Germinal center (tissue), 1 donor: Measurements from ENCODE around the gene MRRF.

Experiments used
- DNase-seq: peaks from one replicate; pipeline ENCODE4 v3.0.0; 2012; ENCODE audit warnings: mixed read lengths, low spot score

MRRF gene

DNA sequence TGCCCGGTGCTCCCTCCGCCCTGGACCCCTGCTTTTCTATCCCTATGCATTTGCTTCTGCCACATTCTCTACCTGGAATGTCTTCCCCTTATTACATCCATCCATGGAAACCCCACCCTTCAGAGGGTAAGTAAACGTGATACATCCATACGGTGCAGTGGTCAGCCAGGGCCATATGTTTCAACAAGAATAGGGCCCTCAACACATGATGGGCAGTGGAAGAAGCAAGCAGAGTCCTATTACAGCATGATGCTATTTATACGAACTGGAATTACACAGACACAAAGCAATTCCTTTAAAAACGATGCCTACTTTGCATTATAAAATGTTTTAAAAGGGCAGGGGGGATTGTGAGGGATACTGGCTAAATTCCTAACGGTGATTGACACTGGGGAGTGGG, 68.0 kb downstream of the MRRF start:
- no peak for DNase-seq

DNA sequence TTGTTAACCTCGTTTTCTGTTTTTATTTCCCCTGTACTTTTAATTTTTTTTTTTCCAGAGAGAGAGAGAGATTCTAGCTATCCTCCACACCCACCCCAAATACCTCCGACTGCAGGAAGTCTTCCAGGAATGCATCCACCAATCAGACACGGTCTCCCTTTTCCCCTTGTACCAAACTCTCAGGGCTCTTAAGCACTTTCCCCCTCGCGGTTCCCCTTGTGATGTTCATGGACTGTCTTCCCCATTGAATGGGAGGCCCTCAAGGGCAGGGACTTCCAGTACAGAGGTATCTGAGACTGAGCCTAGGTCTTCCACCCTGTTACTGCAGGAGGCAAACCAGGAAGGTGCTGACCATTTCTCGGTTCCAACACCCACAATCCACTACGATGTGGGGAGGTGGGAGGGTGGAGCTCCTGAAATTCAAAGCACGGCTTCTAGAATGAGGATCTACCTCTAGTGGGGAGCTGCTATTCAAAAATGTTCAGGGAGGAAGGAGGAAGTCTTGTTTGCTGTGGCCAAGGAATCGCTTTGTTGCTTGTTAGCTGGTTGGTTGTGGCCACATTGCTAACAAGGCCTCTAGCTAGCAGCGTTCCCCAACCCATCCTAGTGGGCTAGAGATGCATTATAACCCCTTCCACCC, 68.6 kb downstream of the MRRF start:
- no peak for DNase-seq

- no peak for DNase-seq
Measured at GRCh38 chr9:122334916-122335315, 70.2 kb downstream of the MRRF start.

GRCh38 chr9:122336189-122336588, 71.5 kb downstream of the MRRF start:
- no peak for DNase-seq

GRCh38 chr9:122336866-122337555, 72.3 kb downstream of the MRRF start:
- peak; percentile 77 for DNase-seq

GRCh38 chr9:122337556-122337929, 72.9 kb downstream of the MRRF start:
- DNase-seq, result no peak

DNA sequence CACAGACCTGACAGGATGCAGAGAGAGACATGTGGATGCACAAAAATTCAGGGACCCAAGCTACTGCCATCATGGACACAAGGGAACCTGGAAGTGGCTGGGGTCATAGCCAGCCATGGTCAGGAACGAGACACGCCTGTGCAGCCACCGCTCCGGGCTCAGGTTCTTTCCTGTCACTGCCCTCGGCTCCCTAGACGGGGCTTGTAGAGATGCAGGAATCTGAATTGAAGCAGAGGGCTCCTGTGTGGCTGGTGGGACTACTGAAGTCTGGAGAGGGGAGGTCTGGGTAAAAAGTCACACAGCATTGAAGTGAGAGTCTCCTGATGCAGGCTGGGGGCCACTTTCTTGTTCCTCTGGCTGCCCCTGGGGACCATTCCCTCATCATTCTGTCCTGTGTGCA, 73.9 kb downstream of the MRRF start:
- no peak for DNase-seq

- no peak for DNase-seq
Measured at GRCh38 chr9:122338994-122339393, 74.3 kb downstream of the MRRF start.

DNA sequence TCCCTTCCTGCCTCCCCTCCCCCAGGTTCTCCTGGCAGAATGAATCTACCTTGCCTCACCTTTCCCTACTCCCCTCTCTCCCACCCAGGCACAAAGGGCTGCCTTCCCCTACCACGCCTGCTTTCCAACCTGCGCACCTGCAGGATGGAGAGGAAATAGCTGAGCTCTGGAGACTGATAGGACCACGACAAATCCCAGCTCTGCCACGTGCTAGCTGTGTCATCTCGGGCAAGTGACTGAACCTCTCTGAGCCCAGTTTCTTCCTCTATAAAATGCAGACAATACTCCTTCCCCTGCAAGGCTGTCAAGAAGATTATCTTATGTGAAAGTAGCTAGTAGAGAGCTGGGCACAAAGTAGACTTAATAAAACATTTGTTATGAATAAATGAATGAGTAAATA, 74.9 kb downstream of the MRRF start:
- no peak for DNase-seq

DNA sequence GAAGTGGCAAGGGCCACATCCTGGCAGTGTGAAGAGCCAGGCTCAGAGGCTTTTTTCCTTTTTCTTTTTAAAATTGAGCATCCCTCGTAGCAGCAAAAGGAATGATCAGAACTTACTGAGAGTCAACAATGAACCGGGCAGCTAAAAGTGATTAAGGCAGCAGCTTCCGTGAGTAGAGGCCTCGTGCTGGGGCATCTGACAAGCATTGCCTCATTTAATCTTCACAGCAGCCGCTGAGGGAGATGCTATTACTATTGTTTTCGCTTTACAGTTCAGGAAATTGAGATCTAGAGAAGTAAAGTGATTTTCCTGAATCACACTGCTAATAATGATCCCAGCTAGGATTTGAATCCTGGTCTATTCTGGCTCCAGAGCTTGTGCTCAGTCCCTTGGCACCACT, 75.5 kb downstream of the MRRF start:
- DNase-seq, result no peak

DNA sequence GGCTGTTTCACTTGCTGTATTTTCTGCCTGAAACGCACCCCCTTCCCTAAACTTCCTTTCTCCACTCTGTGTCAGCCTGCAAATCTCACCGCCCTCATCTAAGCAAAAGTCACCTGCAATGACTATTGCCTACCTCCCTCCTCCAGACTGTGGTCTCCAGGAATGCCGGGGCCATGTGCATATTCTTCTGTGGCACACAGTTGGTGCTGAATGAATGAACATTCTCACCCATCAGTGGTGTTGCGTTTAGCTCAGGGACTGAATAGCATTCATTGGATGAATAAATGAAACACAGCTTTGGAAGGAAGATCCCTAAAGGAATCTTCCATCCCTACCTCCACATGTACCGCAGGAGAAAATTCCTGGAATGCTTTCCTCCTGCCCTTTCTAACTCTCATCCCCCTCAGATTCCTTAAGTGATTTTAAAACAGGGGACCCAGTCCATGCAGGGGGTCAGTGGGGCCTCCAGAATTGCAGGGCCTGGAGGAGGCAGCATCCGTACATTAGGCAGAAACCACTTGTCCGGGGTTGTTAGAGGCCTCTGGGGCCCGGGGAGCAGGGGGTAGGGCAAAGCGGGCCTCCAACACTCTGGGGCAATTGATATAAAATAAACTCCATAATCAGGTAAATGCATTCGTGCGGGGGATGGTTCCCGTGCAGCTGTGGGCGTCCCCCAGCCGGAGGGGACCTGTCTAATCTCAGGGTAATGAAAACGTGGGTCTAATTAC, 77.8 kb downstream of the MRRF start:
- DNase-seq, result no peak

DNA sequence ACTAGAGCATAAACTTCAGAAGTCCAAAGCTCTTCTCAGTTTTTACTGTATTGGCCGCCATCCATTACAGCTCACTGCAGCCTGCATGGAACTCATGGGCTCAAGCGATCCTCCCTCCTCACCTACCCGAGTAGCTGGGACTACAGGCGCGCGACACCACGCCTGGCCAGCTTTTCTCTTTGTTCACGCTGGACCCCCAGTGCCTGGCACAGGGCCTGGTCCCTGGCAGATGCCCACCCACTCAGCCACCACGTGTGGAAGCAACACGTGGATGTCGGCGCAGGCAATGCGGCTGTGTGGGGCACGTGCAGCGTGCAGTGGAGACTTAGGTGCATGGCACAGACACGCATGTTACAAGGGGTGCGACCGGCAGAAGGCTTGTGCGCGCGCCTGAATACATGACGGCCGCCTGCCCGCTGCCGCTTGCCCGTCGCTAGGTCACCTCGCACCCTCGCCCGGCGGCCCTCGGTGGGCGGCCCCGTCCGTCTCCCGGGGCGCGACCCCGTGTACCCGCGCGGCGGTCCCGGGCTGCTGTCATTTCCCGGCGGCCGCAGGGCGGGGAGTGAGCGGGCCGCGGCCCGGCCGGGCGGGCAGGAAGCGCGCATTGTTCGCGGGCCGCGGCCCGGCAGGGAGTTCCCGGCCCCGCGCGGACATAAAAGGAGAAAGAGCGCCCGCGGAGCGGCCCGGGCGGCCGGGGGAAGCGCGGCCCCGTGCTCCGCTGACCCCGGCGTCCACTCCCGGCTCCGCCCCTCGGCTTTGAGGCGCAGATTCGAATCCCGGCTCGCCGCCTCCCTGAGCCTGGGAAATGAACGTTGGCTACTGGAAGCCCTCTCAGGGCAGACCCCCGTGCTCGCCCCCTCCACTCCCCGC, 82.0 kb downstream of the MRRF start:
- peak; percentile 43 for DNase-seq

DNA sequence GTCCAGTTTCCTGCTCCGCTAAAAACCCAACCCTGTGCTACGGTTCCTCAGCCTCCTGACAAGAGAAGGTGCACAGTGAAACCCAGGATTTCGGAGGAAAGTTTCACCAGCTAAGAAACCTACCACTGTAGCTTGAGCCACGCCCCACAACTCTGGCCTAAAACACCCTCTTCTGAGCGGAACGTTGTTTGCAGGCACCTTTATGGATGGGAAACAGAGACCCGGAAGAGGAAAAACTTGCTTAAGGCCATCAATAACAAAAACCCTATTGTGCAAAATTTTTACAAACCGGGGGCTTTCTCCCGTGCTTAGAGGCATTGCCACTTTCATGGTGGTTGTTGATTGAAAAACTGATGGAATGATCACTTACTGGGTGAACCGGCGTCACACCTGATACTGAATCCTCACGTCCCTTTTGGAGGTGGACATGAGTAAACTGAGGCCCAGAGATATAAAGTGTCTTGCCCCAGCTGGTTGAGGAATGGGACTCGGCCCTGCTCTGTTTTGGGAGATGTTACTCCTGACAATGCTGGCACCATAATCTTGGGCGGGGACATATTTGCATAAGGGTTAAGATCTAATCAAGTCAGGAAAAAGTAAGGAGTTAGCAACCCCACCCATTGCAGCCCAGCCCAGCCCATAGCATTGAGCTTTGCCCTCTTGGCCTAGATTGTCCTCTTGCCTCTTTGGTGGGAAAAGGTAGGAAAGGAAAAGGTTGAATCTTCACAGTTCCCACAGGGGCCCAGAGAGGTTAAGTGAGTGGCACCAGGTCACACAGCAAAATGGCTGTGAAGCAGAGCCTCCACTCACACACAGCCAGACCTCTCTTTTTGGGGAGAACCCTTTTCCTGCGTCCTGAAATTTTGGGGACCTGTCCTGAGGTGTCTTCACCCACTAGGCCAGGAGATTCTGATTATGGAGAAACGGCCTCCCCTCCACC, 82.9 kb downstream of the MRRF start:
- DNase-seq, result peak; percentile 35

GRCh38 chr9:122348288-122348777, 83.7 kb downstream of the MRRF start:
- no peak for DNase-seq

DNA sequence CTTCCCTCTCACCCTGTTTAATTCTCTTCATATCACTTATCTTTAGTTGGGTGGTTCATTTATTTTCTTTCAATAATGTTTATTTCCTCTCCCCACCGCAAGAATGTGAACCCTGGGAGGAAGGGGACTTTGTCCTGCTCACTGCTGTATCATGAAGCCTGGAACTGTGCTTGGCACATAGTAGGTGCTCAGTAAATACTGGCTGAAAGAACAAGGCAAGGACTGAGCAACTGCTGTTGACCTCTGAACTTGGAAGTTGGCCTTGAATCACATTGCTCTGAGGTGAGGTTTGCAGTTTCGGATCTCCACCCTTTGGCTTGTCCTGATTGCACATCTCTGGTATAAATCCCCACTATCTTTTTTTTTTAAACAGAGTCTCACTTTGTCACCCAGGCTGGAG, 84.1 kb downstream of the MRRF start:
- no peak for DNase-seq

DNA sequence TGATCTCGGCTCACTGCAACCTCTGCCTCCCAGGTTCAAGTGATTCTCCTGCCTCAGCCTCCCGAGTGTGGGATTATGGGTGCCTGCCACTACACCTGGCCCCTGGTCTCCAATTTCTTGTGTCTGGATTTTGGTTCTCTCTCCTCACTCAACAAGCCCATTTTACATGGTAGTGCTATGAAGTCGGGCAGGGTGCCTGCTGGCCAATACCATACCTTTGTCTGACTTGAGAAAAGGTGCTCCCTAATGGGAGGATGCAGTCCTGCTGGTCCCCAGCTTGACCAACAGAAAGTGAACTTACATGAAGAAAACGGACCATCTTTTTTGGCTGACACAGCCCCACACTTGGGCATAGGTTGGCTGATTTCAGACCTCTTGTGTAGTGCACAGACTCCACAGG, 84.5 kb downstream of the MRRF start:
- DNase-seq, result no peak

GRCh38 chr9:122350577-122351355, 86.1 kb downstream of the MRRF start:
- peak; percentile 83 for DNase-seq

DNA sequence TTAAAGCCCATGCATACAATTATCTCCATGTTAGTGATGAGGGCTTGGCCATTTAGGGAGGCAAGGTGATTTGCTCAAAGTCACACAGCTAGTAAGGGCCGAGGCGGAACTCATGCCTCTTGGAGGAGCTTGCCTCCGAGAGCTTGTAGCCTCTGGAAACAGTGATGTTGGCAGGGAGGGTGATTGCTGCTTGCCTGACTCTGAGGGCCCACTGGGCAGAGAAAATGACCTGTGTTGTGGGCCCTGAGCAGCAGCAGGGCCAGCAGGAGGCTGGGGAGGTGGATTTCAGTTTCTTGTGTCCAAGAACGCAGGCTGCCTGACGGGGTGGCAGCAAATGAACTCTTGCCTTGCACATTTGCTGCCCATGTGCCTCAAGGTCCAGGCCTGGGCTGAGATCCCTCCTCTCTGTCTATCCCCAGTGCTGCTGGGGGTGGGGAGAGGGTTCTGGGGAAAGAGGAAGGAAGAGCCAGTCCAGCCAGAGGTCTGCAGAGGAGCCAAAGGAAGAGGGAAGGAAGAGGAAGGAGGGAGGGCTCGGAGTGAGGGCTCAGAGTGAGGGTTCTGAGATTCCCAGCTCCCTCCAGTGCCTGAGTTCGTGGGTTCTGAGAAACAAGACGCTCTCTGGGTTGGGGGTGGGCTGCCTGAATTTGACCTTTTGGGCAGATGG, 90.0 kb downstream of the MRRF start:
- no peak for DNase-seq

DNA sequence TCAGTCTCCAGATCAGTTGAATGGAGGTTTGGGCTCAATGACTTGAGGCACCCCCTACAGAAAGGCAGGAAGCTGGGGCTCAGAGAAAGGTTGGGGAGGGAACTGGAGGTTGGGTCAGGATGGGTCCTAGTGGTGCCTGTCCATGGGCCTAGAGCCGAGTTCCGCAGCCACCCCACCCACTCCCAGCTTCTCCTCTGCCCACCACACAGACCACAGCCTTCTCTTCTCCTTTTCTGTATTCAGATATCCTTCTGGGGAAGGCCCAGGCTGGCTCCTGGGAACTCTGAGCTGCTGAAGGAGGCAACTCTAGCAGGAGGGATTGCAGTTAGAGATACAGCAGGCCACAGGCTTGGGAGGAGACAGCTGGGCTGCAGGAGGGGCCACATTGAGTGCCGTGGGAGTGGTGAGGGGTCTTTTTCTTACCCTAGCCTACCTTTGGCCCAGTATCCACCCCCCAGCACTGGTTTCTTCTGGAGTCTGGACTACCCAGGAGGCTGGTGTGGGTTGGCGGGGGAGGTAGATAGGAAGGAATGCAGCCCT, 90.7 kb downstream of the MRRF start:
- DNase-seq, result no peak
